ENCODE data around the gene FARS2. TPM values are rescaled to one million over a fixed set of nuclear protein-coding genes. Genes with fewer than 3 reads are reported as not detected.
"Not testable (repeated sequence)": the region's sequence is repeated elsewhere in the genome, so short reads cannot be mapped to it uniquely, and the experiment has no call there.

FARS2 gene
- total RNA-seq, 4 donors from 2014 or later = 2.6 to 21.9 (median 15.0) TPM

DNA sequence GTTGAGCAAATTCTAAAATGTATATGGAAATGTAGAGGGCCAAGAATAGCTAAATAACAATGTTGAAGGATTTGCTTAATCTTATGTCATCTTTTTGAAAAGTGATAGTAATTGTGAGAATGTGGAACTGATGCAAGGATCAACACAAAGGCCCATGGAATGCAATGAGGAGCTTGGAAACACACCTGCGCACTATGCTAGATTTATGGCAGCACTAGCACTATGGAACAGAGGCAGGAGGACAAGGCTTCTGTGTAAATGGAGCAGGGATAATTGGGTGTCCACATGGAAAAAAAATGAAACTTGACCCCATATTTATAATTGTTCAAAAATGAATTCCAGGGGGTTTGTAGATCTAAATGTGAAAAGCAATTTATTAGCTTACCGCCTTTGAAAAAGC lies 298.3 kb downstream of the FARS2 start:
- no peaks in the 10 kb centered on the region for H3K4me1 ChIP-seq
- H3K36me3 ChIP-seq = no peaks in the 10 kb centered on the region
- TF ChIP-seq POLR2AphosphoS5 (IDR thresholded peaks at IDR 0.05) (no peak), POLR2A (IDR thresholded peaks at IDR 0.05) (no peak), EP300 (IDR thresholded peaks at IDR 0.05; ENCODE audit: low read depth) (no peak)
- TF ChIP-seq, protein P1, sequence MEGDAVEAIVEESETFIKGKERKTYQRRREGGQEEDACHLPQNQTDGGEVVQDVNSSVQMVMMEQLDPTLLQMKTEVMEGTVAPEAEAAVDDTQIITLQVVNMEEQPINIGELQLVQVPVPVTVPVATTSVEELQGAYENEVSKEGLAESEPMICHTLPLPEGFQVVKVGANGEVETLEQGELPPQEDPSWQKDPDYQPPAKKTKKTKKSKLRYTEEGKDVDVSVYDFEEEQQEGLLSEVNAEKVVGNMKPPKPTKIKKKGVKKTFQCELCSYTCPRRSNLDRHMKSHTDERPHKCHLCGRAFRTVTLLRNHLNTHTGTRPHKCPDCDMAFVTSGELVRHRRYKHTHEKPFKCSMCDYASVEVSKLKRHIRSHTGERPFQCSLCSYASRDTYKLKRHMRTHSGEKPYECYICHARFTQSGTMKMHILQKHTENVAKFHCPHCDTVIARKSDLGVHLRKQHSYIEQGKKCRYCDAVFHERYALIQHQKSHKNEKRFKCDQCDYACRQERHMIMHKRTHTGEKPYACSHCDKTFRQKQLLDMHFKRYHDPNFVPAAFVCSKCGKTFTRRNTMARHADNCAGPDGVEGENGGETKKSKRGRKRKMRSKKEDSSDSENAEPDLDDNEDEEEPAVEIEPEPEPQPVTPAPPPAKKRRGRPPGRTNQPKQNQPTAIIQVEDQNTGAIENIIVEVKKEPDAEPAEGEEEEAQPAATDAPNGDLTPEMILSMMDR (IDR thresholded peaks at IDR 0.05) = no peak
- DNase-seq = no peak
- H3K9me3 ChIP-seq = no peaks in the 10 kb centered on the region
- intact Hi-C loops (cut with DNase I; ENCODE audit: low total_unique reads) = no loop called here
- H3K27me3 ChIP-seq = no peaks in the 10 kb centered on the region
- 95 to 100% methylated on average over 2 of the region's 2 CpGs for WGBS, 2 donors (ENCODE audit: low coverage in 1 of 2)
- H3K27ac ChIP-seq = no peak overlapping the region
- in situ Hi-C loops (cut with MboI; ENCODE audit: low pct_ligation_motif_present in 1 of 4, low pct_unique_long_range_greater_than_20kb in 1 of 4, low sequenced_read_pairs in 3 of 4) = no loop called here
- no peak overlapping the region for H3K4me3 ChIP-seq

DNA sequence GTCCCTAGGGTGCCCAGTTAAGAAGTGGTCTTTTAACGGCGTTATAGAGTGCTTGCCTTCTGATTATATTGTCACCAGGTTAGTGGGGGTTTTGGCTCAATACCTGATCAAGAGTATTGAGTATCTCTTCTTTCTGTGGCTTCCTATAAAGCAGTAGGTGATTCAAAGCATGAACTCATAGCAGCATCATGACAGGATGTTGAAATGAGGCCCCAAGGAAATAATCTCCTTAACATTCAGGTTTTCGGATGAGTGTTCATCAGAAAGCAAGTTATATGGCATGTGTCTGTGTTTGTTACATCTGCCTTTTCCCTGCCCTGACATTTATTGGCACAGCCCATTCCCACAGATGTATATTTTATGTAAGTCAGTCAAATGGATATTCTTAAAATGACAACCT lies 301.0 kb downstream of the FARS2 start:
- in situ Hi-C loops (cut with MboI; ENCODE audit: low pct_ligation_motif_present in 1 of 4, low pct_unique_long_range_greater_than_20kb in 1 of 4, low sequenced_read_pairs in 3 of 4) = no loop called here
- 75 to 93% methylated on average over 3 of the region's 3 CpGs for WGBS, 2 donors (ENCODE audit: low coverage in 1 of 2)
- Histone ChIP-seq H3K27me3 (no peaks in the 10 kb centered on the region), H3K27ac (no peak overlapping the region), H3K4me3 (no peak overlapping the region), H3K4me1 (no peaks in the 10 kb centered on the region), H3K9me3 (no peaks in the 10 kb centered on the region), H3K36me3 (no peaks in the 10 kb centered on the region)
- no peak for TF ChIP-seq POLR2A (IDR thresholded peaks at IDR 0.05)
- intact Hi-C loops (cut with DNase I; ENCODE audit: low total_unique reads) = no loop called here
- no peak for DNase-seq

DNA sequence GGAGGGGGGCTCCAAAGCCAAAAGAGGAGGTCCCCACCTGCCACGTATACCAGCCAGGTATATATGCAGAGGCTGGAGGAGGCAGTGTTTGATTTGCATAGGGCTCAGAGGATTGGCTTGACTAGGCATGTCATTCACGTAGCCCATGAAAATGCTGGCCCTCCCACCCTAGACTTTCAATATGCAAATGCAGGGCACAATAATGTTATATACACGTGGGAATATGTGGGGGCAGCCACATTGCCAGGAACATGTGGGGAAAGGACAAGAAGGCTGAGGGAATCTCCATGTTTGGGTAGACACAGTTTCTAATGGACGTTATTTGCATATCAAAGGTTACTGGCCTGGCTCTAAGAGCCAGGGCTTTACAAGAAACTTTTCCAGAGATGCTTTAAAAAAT lies 301.8 kb downstream of the FARS2 start:
- intact Hi-C loops (cut with DNase I; ENCODE audit: low total_unique reads) (no loop called here), in situ Hi-C loops (cut with MboI; ENCODE audit: low pct_ligation_motif_present in 1 of 4, low pct_unique_long_range_greater_than_20kb in 1 of 4, low sequenced_read_pairs in 3 of 4) (no loop called here)
- H3K36me3 ChIP-seq = no peaks in the 10 kb centered on the region
- no peaks in the 10 kb centered on the region for H3K4me1 ChIP-seq
- no peak for TF ChIP-seq POLR2A (IDR thresholded peaks at IDR 0.05)
- TF ChIP-seq EP300 (IDR thresholded peaks at IDR 0.05; ENCODE audit: low read depth) = no peak
- TF ChIP-seq, protein P1 (IDR thresholded peaks at IDR 0.05) = no peak
- no peak for TF ChIP-seq POLR2AphosphoS5 (IDR thresholded peaks at IDR 0.05)
- 82 to 84% methylated on average over 4 of the region's 4 CpGs for WGBS, 2 donors (ENCODE audit: low coverage in 1 of 2)
- no peak overlapping the region for H3K4me3 ChIP-seq
- no peaks in the 10 kb centered on the region for H3K9me3 ChIP-seq
- DNase-seq = no peak
- no peak overlapping the region for H3K27ac ChIP-seq
- H3K27me3 ChIP-seq = no peaks in the 10 kb centered on the region

DNA sequence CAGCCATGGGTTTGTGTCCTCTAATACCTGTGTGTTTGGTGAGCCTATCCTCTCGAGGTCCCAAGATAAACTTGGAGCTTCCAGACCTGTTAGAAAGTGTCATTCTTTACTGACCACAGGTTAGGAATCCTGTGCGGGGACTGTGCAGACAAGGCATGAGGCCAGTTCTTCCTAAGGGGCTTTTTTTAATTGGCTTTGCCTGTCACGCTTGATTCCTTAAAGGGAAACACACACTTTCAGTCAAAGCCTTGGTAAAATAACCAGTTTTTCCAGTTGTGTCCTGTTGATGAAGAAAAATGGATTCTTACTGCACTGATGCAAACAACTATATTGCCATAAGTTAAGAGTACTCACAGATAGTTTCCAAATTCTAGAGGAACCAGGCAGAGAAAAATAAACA lies 303.4 kb downstream of the FARS2 start:
- H3K9me3 ChIP-seq; H3K4me1 ChIP-seq; intact Hi-C loops (cut with DNase I; ENCODE audit: low total_unique reads); H3K36me3 ChIP-seq; H3K27ac ChIP-seq; H3K4me3 ChIP-seq; DNase-seq; in situ Hi-C loops (cut with MboI; ENCODE audit: low pct_ligation_motif_present in 1 of 4, low pct_unique_long_range_greater_than_20kb in 1 of 4, low sequenced_read_pairs in 3 of 4); H3K27me3 ChIP-seq: not testable (repeated sequence)
- WGBS, 2 donors (ENCODE audit: low coverage in 1 of 2) = 59 to 90% methylated on average over 2 to 3 of the region's 3 CpGs

DNA sequence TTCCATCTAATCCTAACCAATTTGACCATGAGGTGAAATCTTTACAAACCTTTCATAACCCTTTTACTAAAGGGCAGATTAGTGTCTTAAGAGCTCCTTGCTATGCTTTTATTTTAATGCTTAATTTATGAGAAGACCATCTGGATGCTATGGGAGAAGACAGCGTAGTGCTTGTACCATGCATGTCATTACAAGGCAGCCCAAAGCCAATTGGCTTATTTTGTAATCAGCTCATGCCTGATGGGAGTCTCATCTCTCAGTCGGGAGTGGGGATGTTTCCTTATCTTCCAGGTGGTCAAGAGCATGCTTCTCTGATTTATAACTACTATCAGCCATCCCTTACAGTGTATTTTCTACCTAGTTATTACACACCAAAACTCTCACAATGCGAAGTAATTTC lies 304.7 kb downstream of the FARS2 start:
- TF ChIP-seq, protein P1 (IDR thresholded peaks at IDR 0.05) = no peak
- TF ChIP-seq EP300 (IDR thresholded peaks at IDR 0.05; ENCODE audit: low read depth) = no peak

More for the DNA sequence above, 304.7 kb downstream of the FARS2 start:
- 90% methylated on average over 3 of the region's 3 CpGs for WGBS, 2 donors (ENCODE audit: low coverage in 1 of 2)
- Histone ChIP-seq H3K27ac (no peak overlapping the region), H3K9me3 (no peaks in the 10 kb centered on the region), H3K4me1 (no peaks in the 10 kb centered on the region), H3K36me3 (no peaks in the 10 kb centered on the region), H3K27me3 (no peaks in the 10 kb centered on the region), H3K4me3 (no peak overlapping the region)
- intact Hi-C loops (cut with DNase I; ENCODE audit: low total_unique reads) (no loop called here), in situ Hi-C loops (cut with MboI; ENCODE audit: low pct_ligation_motif_present in 1 of 4, low pct_unique_long_range_greater_than_20kb in 1 of 4, low sequenced_read_pairs in 3 of 4) (no loop called here)
- no peak for DNase-seq

All from transverse colon (tissue), 4 donors.